KBM-7 (cell line): Measurements from ENCODE around the gene CFAP206.

Source experiments
- DNase-seq: peaks from one replicate; pipeline ENCODE4 v3.0.0-alpha.2; 2015
- in situ Hi-C: fragments of 300-500 bp; cut with MboI; formaldehyde crosslinking; loops from 2 replicates; pipeline ENCODE4 v1.14.3; 2020; ENCODE audit warnings: low sequenced_read_pairs, low pct_unique_long_range_greater_than_20kb, mixed read lengths

Gene CFAP206

GRCh38 chr6:87407901-87408720, at the start of gene CFAP206:
TSS of gene CFAP206 (plus strand) at chr6:87407972. CDS start at chr6:87409840, 1,868 bp downstream.
- in situ Hi-C loops, result no loop called here
- peak; percentile 88 for DNase-seq

GRCh38 chr6:87364602-87365252, 43.0 kb upstream of the CFAP206 start:
- DNase-seq, result no peak
- in situ Hi-C loops, result no loop called here

GRCh38 chr6:87366072-87366827, 41.5 kb upstream of the CFAP206 start:
- in situ Hi-C loops, result no loop called here
- DNase-seq, result no peak

- DNase-seq, result no peak
- in situ Hi-C loops, result no loop called here
These were observed 40.9 kb upstream of the CFAP206 start for GRCh38 chr6:87366899-87367298.

- in situ Hi-C loops, result no loop called here
- DNase-seq, result no peak
These were observed 34.4 kb upstream of the CFAP206 start for GRCh38 chr6:87373377-87373776.

- no peak for DNase-seq
- in situ Hi-C loops, result no loop called here
These were observed 32.5 kb upstream of the CFAP206 start for GRCh38 chr6:87375315-87375714.

- in situ Hi-C loops, result no loop called here
- DNase-seq, result no peak
These were observed 31.1 kb upstream of the CFAP206 start for GRCh38 chr6:87376643-87377042.

GRCh38 chr6:87378947-87379346, 28.8 kb upstream of the CFAP206 start:
- in situ Hi-C loops, result no loop called here
- no peak for DNase-seq

GRCh38 chr6:87382861-87383260, 24.9 kb upstream of the CFAP206 start:
- in situ Hi-C loops, result no loop called here
- no peak for DNase-seq

- in situ Hi-C loops, result no loop called here
- DNase-seq, result no peak
These were observed 23.7 kb upstream of the CFAP206 start for GRCh38 chr6:87384038-87384437.

GRCh38 chr6:87384449-87384848, 23.3 kb upstream of the CFAP206 start:
- in situ Hi-C loops, result no loop called here
- DNase-seq, result no peak

GRCh38 chr6:87391334-87391733, 16.4 kb upstream of the CFAP206 start:
- DNase-seq, result peak; percentile 59
- in situ Hi-C loops, result no loop called here

- in situ Hi-C loops, result no loop called here
- peak; percentile 89 for DNase-seq
These were observed 14.6 kb upstream of the CFAP206 start for GRCh38 chr6:87393026-87393622.

GRCh38 chr6:87395431-87395830, 12.3 kb upstream of the CFAP206 start:
- in situ Hi-C loops, result no loop called here
- no peak for DNase-seq

- DNase-seq, result peak; percentile 83
- in situ Hi-C loops, result no loop called here
These were observed 11.0 kb upstream of the CFAP206 start for GRCh38 chr6:87396595-87397392.

- no peak for DNase-seq
- in situ Hi-C loops, result no loop called here
These were observed 10.1 kb upstream of the CFAP206 start for GRCh38 chr6:87397656-87398055.

- no peak for DNase-seq
- in situ Hi-C loops, result no loop called here
These were observed 5.9 kb upstream of the CFAP206 start for GRCh38 chr6:87401832-87402231.

GRCh38 chr6:87407561-87407900, 241 bp upstream of the CFAP206 start:
- in situ Hi-C loops, result no loop called here
- peak; percentile 48 for DNase-seq

- in situ Hi-C loops, result no loop called here
- DNase-seq, result no peak
These were observed 966 bp downstream of the CFAP206 start for GRCh38 chr6:87408721-87409155.
